Stimulated activated CD4-positive, alpha-beta T cell treated with anti-CD3 and anti-CD28 coated beads, Interleukin-1b, Interleukin-23, amount 100 ng/mL, for 48 hours (primary cell): ENCODE results near the gene TAPBP.
"Not testable (repeated sequence)": the region's sequence is repeated elsewhere in the genome, so short reads cannot be mapped to it uniquely, and the experiment has no call there.

Experiments
- DNase-seq: peaks from one replicate; pipeline ENCODE4 v3.0.0-alpha.2; 2020

Gene TAPBP

DNA sequence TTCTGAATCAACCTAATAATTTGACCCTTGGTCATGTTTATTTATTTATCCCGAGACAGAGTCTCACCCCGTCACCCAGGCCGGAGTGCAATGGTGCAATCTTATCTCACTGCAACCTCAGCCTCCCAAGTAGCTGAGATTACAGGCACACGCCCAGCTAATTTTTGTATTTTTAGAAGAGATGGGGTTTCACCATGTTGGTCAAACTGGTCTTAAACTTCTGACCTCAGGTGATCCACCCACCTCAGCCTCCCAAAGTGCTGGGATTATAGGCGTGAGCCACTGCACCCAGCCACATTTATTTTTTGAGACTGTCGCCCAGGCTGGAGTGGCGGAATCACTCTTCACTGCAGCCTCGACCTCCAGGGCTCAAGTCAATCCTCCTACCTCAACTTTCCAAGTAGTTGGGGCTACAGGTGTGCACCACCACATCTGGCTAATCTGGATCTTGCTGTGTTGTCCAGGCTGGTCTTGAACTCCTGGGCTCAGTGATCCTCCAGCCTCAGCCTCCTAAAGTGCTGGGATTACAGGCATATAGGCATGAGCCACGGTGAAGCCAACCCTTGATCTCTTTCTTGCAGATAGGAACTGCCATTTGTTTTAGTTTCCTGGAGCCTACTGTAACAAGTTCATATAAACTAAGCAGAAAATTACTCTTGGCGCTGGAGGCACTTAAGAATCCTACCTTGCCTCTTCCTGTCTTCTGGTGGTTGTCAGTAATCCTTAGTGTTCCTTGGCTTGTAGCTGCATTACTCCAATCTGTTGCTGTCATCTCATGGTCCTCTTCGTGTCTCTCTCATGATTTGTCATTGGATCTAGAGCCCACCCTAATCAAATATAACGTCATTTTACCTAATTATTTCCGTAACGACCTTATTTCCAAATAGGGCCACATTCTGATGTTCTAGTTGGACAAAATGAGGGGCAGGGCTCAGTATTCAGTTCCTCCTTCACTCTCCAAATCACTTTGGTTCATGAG, 39.7 kb downstream of the TAPBP start:
- DNase-seq: no peak

DNA sequence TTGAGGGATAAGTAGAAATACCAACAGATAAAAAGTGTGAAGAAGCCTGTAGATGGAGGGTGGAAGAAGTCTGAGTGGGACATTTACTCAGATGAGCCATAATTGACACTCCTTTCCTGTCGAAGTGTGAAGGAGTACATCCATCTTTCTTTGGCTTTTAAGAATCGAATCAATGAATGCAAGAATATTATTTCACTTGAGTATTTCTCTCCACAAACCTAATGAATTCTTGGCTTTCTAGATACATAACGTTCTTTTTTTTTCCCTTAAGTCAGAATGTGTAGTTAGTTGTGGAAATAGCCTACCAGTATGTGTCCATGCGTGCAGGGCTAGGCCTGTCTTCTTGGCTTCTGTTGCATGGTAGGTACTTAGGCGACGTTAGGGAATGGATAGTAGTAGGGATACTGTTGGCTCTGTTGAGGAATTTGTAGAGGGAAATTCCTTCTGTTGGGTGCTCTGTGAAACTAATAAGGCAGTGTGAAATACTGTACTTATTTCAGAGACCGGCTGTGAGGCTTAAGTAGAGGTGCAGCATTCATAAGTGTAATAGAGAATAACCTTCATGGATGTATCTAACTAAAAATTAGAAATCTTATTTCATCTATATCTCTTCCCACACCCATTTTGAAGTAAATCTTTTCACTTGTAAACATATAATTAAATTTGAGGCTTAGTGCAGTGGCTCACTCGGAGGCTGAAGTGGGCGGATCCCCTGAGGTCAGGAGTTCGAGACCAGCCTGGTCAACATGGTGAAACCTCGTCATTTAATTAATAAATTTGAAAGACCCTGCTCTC, 40.6 kb downstream of the TAPBP start:
- DNase-seq: no peak

DNA sequence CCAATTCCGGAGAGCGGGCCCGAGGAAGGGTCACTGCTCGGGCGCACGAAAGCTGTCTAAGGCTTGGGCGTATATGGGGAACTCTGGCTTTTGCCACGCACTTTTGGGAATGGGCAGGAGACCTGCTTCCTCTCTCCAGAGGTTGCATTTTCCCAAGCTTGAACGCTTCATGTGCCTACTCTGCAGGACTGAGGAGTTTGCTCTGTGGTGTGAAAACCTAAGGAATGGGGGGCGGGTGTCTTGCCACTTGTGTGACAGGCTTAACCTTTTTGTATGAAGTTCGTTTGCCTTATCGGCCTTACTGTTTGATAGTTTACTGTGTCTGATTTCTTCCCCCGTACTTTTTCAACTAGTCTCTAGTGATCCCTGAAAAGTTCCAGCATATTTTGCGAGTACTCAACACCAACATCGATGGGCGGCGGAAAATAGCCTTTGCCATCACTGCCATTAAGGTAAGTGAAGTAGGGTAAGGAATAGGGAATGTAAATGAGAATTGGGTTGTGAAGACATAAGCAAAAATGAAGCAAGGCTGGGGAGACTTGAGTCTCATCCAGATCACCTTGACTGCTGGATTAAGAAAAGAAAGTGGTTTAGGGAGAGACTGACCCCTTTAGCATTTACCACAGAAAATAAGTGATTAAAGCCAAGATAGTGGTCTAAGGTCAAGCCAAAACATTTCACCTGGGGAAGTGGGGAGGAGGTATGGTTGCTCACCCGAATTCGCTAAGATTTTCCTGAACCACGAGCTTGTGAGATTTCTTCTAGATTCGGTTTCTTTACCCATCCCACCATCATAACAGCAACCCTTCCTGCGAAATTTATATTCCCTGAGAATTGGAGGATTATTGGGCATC, 41.4 kb downstream of the TAPBP start:
- DNase-seq: no peak

DNA sequence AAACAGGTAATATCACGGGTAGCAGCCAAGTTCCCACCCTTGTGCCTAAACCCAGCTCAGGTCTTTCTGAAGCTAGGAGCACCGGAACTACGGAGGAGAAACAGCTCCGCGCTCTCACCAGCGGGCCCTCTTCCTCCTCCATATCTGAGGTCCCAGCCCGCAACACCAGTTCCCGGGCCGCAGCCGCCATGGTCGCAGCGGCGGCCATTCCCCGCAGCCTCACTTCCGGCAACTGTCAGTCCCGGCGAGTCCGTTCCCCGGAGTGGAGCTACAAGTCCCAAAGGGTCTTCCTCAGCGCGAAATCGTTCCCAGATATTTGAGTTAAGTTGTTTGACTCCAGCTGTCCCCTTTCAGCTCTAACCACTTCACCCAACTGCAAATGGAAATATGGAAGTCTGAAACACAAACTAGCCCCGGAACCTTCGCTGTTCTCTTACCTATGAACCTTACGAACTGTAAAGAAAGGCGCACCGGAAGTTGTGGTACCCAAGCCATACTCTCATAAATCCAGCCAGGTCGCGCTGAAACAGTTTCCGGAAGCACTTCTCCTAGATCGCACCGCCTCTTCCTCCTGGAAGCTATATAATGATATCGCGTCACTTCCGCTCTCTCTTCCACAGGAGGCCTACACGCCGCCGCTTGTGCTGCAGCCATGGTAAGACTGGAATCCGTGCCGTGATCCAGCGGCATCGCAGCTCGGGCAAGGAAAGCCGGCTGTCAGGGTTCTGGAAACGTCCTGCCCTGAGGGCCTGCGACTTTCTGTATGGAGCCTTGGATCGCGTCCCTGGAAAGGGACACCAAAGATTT, 42.2 kb downstream of the TAPBP start, which contains the start of the genes RPS18 and VPS52:
Gene RPS18, plus strand, starts transcription at position 608 of the 807 bp plus-strand sequence. Its CDS starts 45 bp downstream, at position 653.
Gene VPS52, minus strand, starts transcription at position 409 of the 807 bp plus-strand sequence. Its CDS starts 201 bp downstream, at position 208.
- peak; percentile 93 for DNase-seq

DNA sequence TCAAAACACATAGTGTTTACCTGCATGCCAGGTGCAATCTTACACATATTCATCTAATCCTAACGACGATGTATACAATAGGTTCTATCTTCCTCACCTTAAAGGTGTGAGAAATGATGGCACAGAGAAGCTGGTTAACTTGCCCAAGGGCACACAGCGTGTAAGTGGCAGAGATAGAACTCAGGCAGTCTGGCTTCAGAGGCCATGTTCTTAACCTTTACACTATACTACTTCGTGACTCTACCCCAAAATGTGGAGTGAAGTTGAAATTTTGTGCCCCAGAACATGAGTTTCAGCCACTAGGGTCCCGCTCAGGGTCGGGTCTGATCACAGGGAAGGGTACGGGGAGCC, 42.8 kb downstream of the TAPBP start:
- no peak for DNase-seq

DNA sequence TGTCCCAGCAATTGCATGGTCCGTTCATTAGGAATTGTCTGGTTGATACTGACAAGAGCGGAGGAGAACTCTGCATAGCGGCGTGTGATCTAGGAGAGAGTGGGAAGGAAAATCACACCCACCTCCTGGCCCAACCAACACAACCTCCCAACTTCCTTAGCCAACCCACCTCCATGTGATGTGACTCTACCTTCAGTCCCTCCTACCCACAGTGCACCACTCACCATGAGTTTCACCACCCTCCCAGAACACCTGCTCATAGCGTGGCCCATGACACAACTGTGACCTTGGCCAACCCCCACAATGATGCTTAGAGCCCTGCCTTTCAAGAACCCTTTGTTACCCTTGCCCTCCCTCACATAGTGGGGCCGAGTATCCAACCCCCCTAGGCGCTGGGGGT, 49.9 kb downstream of the TAPBP start:
- DNase-seq: no peak

DNA sequence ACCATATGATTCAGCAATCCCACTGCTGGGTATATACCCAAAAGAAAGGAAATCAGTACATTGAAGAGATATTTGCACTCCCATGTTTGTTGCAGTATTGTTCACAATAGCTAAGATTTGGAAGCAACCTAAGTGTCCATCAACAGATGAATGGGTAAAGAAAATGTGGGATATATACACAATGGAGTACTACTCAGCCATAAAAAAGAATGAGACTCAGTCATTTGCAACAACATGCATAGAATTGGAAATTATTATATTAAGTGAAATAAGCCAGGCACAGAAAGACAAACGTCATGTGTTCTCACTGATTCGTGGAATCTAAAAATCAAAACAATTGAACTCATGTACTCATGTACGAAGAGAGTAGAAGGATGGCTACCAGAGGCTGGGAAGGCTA, 51.4 kb downstream of the TAPBP start:
- not testable (repeated sequence) for DNase-seq

DNA sequence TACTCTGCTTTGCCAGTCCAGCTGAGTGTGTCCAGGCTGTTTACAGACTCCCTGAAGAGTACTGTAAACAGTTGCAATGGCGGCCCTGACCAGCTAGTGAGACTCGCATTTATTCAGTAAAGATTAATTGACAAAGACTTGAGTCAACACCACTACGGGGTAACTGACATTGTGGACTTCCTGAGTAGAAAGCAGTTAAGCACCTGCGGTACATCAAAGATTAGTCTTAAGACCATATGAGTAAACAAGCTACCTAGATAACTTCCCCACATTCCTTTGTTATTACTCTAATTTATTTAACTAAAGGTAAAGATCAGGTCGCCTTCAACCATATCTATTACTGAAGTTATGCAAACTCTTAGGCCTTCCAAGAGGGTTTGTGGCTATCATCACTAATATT, 54.8 kb downstream of the TAPBP start:
- no peak for DNase-seq

DNA sequence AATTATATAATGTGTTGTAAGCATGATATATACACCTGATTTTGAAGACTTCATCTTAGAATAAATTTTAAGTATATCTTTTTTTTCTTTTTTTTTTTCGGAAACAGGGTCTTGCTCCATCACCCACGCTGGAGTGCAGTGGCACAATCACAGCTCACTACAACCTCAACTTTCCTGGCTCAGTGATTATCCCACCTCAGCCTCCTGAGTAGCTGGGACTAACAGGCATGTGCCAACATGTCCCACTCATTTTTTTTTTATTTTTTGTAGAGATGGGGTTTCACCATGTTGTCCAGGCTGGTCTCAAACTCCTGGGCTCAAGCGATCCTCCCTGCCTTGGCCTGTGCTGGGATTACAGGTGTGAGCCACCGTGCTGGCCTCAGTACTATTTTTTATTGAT, 59.3 kb downstream of the TAPBP start:
- DNase-seq: no peak

DNA sequence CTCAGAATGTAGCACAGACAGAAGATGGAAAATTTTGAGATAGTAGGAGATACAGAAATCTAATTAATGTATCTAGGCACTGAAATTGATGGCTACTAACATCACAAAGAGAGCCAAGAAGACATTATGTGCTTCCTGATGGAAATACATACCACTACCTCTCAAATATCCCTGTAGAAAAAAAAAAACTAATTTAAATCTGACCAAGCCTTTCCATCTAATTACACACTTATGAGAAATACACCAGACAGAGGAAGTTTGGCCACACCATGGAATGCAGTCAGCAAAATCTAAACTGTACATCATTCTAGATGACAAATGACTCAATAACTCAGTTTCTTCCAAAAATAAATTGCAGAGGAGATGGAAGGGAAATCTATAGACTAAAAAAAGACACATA, 61.1 kb downstream of the TAPBP start:
- DNase-seq: no peak

DNA sequence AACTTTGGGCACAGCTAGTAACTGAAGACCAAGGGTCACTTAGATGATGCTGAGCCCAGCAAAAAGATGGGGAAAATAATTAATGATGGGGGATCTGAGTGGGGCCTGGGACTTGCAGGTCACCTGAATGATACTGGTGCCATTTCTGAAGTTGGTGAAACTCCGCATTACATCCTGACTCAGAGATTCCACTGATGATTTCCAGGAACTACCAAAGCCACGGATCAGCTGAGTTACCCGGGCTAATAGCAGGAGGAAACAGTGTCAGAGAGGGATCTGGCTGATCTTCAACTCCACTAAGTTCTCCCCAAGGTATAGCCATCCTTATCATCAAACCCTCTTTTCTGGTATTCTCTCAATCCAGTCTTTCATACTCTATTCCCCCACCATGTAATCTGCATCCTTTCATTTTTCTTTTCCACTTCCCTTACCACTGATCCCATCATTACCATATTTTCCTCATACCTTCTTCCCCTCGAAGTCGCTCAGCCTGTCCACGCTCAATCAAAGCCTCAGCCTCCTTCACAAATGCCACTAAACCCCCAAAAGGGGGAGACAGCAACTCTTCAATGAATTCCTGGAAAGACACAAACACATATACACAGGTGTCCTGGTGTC, 62.4 kb downstream of the TAPBP start:
- no peak for DNase-seq

DNA sequence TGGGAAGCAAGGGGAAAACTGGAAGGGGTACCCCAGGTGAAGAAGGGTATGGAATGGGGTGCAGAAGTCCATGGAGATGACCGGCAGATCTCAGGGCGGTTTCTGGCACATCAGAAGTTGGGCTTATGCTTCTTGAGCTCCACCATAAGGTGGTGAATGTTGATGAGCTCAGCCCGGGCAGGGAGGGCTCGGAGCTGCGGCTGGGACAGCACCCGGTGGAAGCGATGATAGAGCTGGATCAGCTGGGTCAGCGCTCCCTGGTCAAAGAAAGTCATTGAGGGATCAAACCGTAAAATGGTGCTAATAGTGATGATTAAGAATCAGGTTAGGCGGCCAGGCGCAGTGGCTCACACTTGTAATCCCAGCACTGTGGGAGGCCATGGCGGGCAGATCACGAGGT, 63.1 kb downstream of the TAPBP start:
- no peak for DNase-seq

DNA sequence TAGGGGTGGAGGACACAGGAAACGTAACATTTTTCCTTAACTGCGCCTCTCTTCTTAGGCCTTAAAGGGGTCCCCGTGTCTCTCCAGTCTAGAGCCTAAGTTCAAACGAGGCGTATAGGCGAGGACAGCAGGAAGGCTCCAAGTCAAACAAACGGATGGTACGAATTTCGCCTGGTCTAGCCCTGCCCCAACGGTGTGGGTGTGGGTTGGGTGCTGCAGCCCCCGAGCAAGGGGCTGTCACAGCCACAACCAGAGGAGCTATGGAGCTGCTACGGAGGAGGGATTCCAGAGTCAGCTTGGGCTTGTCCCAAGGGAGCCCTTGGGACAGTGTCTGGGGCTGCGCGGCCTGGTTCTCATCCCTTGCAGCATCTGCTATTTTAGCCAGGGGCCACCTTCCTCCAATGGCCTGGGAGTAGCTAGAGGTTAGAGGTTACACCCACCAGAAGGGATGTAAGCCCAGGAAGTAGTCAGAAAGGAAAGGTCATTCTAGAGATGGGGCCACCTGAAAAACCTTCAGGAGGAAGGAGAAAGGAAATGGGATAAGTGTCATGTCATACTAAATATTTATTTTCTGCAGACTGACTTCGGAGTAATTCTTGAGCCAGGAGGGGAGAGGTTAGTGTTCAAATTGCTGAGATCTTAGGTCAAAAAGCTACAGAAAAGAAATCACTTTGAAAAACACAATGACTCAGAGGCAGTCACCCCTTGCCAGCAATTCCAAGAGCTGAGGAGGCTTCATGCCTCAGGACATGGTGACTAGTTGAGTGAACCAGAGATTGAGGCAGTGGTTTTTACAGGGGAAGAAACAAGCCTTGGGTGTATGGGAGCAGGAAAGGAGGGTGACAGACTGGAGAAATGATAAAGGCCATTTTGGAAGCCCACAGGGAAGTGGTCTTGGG, 63.9 kb downstream of the TAPBP start:
- DNase-seq: peak; percentile 50
